ENCODE data around the gene AFAP1.
A peak's percentile ranks its signal among the peaks of the same experiment; 100 is the strongest.

The AFAP1 gene

DNA sequence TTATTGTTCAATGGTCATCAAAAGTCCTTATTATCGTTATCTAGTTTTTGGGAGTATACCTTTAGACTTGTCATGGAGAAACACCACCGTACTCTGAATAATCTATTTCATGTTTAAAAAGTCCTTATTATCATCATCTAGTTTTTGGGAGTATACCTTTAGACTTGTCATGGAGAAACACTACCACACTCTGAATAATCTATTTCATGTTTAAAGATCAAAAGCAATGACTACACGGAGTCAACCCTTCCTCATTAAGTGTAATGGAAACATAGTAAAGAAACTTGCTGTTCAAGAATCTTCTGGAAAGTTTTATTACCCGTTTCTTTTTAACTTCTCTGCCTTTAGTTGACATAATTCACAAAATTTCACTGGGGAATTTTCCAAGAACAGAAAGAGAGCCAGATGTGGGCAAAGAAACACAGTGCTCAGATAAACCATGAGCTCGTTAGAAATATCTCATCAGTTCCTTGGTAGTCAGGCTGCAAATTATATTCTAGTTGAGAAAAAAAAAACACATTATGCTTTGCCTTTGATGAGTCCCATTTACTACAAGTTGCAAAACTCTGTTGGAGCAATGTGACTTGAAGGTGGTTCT is 158.8 kb downstream of the AFAP1 start:
- no peak for DNase-seq

DNA sequence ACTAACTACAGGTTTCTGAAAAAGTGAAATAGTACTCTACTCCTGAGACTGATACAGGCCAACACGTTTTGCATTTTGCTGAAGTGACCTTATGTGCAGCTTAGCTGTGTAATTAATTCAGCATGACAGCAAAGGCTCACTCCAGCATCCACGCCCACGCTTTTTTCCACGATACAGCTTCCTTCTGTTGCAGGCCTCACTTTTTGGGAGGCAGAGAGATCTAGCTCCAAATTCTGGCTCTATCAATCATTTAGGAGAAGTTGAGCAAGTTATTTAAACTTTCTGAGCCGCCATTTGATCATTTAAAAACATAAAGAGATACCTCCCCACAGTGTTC is 160.3 kb downstream of the AFAP1 start:
- no peak for DNase-seq

DNA sequence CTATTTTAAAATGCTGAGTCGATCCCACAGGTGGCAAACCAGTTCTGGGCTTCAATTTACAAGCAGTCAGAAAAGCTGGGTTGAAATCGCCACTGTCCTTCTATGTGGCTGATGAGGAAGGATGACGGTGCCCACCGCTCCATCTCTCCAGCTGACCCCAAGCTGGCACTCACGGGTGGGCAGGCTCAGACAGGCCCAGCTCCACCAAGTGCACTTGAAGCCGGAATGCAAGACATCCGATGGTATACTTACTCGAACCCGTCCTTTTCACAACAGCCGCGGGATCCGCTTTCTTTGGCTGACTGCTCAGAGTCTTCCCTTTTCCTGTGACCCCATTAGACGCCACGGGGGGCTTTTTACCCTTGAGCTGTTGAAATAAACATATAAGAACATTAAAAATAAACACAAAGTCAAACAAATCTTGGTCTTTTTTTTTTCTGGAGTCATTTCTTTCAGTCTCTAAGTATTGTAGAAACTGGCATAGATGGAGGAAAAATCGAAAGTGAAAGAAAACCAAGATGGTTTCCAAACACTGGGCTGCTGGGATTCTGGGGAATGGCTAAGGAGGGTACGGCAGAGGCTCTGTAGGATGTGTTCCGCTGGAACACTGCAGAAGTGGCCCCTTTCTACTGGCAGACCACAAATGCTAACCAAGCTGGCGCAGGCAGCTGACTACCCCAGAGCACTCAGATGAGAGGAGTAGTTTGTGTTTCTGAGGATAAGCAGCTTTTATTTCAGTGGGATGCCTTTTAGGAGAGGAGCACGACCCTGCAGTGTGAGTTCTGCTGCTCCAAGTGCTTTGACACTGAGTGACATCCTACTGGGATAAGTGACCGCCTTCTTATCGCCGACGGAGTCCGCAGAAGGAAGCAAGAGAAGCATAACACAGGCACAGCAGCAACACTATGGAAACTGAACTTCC is 160.9 kb downstream of the AFAP1 start:
- DNase-seq, result no peak

DNA sequence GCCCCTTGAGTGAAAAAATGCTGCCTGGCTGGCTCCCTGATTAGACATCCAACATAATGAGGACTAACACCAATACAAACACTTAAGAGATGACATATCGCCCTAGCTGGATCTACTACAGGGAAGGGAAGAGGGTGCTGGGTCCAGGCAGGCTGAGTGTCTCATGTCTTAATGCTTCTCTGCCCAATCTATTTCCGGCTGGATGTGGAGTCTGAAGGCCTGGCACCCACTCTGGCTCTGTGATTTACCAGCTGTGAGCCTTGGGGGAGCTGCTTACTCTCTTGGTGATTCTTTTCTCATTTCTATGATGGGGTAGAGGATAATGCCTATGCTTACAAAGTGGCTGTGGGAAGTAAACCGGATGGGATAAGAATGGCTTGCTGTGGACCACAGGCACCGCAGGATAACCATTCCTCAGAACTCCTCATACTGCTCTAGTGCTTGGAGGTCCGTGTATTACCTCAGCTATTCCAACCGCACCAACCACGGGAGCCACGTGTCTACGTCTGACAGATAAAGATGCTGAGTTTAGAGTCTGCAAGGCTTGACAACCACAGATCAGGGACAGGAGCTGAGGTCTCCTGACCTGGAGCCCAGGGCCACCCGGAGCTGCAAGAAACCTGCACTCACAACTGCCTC is 161.7 kb downstream of the AFAP1 start:
- no peak for DNase-seq

DNA sequence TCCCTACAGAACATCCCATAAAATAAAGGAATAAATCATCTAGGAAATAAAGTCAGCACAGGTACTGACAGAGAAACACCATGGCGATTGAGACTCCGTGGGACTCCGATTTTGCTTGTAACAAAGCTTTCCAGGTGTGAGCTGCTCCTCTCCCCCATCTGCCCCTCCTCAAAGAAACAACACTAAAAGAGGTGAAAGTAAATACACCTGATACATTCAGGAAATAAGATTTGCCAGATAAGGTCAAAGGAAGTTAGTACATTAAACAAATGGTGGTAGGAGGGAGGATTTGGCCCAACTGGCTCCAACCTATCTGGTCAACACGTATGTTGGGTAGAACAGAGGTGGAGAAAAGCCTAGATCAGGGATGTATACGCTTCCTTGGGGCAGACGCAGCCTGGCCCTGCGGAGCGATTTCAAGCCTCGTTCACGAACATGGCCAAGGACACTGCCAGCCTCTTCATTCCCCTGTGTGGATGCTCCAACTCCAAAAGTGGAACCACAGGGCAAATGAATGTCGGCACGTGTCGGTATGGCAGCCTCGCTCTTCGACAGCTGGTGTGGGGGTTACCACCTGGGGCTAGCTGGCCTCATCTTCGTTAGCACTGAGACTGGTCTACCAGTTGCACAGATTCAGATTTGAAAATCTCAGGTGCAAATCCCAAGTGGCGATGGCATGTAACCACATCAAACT is 162.5 kb downstream of the AFAP1 start:
- no peak for DNase-seq

DNA sequence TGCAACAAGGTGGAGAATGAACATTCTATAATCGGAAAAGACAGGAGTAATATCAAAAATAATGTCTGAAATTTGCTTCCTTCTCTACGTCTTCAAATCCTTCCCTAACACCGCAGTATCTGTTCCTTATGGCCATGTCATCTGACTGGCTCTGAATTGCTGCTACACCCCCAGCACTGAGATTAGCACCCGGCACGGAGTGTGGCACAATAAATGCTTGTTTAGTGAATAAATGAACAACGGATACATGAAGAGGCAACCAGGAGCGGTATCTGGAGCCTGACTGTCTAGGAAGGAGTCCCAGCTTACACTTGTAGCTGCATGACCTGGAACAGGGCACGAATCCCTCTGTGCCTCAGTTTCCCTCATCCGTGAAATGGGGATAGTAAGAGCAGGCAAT is 164.3 kb downstream of the AFAP1 start:
- no peak for DNase-seq

DNA sequence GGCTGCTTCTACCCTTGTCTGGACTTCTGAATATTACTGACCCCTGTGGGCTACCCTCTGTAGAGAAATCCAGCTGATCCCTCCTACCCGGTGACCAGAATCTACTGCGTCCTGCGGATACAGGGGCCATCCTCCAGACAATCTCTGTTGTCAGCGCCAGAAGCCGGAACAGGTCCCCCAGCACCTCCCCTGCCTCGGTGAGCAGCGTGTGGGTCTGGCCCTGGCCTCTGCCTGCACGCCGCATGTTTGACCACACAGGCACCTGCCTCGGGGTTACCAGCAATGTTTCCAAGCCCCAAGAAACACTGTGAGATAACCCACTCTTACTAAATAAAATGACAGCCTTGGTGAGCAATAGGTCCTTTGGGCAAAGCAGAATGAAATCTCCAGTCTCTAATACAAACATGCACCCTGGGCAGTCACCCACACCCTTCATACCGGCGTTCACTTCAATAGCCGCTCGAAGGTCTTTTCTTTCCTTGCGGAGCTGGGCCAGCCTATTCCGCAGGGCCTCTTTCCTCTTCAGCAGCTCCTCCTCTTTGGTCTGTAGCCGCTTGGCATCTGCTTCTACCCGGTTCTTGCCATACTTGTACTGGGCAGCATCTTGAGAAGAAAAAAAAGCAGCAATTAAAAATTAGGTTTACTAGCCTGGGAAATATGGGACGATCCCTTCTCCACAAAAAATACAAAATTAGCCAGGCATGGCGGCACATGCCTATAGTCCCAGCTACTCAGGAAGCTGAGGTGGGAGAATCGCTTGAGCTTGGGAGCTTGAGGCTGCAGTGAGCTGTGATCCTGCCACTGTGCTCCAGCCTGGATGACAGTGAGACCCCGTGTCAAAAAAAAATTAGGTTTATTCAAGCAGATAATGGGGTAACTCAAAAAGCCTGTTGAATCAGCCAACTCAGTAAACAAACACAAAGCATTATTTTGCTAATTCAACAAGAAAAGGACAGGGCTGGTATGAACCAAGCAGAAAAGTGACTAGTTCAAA is 165.1 kb downstream of the AFAP1 start:
- DNase-seq, result no peak

DNA sequence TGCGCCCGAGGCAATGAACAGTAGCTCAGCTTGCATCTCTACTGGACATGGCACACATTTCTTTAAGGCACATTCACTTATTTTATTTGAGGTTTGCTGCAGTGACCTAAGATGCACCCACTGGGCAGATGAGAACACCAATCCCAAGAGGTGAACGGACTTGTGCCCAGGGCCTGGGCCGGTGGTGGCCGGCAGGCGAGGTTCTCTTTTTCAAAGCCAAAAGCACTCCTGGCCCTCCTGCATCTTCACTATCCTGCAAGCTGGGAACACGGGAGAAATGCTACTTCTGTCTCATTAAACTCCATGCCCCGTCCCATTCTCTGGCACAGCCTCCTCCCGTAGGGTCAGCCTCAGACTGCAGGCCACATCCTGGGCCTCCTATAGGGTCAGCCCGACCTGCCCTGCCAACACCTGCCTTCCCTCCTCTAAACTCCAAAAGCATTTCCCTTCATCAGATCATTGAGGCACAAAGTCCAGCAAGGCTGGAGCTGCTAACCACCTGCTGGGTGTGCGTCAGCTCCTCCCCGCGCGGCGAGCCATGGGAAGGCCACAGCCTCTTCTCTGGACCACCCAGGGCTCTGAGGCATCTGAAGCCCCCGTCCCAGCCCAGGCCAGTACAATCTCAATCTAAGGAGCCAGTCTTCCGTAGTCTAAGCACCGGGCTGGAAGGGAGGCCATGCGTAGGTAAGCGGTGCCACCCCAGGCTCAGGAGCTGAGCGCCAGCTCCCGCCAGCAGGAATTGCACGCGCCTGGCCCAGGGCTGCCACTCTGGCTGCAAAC is 166.1 kb downstream of the AFAP1 start:
- no peak for DNase-seq

DNA sequence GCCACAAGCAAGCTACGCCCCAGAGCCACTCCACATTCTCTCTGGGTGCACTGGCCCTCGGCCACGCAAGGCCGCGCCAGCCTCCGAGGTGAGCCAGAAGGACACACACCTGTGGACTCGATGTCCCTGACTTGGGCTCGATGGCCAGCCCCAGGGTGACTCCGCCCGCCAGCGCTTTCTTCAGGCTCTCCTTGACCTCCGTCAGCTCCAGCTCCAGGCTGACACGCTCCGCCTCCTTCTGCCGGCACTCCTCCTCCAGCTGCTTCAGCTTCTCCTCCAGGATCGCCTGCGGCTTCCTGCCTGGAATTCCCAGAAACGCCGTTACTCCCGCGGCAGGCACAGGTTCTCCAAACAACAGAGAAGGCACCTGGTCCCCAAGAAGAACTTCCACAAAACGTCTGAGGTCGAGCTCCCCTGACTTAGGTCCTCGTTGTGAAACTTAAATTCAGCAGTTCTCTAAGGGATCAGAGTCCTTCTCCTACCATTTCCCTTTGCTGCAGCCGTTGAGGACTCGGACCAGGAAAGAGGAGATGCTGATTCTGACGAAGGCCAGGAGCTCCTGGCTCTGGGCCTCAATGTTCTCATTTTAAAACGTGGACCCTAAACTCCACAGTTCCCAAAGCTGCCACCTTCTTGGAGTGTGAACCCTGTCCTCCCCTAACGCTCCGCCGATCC is 166.8 kb downstream of the AFAP1 start:
- DNase-seq, result no peak

DNA sequence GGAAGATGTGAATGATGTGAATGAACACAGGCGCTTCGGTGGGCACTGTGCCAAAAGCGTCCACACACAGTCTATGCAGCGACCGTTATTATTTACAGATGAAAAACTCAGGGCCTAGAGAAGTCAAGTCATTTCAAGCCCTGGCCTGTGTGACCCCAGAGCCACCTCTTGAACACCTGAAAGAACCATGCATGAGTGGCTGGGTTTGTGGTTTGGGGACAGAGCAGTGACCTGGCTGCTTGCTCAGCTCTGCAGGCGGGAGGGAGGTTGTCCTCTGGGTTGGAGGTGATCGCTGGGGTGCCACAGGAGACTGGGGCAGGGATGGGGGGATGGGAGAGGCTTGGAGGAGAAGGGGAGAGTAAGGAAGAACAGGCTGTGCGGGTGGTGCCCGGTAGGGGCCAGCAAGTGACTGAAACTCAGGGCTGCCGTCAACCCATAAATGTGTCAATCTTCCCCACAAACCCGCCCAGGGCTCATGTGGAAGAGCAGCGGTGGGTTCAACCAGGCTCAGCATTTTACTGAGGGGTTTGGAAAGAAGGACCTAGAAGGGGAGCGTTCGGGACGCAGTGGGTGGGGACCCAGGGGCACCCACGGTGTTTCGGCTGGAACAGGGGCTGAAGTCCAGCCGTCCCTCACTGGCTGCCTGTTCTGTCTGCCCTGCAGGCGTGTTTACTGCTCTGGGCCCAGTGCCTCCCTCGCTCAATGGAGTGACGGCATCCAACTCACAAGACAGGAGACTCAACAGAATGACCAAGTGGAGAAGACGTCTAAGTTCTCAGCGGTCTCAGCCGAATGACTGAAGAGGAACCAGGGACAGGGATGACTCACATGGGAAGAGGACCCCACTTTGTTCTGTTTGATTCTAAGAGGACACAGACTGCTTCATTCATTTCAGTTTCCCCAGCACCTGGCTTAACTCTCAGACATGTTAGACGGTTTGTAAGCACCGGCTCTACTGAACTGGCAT is 167.8 kb downstream of the AFAP1 start:
- no peak for DNase-seq

DNA sequence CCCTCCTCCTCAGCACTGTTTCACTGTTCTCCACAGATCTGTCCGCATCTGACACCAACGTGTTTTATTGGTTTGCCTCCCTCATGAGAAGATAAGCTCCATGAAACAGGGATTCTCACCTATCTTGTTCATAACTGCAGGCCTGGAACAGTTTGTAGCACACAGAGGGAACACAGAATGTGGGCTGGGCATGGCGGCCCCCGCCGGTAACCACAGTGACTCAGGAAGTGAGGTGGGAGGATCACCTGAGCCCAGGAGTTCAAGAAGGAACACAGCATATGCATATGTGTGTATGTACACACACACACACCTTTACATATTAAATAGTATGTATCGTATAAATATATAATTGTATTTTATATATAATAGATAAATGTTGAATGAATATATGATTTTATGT is 168.6 kb downstream of the AFAP1 start:
- no peak for DNase-seq

DNA sequence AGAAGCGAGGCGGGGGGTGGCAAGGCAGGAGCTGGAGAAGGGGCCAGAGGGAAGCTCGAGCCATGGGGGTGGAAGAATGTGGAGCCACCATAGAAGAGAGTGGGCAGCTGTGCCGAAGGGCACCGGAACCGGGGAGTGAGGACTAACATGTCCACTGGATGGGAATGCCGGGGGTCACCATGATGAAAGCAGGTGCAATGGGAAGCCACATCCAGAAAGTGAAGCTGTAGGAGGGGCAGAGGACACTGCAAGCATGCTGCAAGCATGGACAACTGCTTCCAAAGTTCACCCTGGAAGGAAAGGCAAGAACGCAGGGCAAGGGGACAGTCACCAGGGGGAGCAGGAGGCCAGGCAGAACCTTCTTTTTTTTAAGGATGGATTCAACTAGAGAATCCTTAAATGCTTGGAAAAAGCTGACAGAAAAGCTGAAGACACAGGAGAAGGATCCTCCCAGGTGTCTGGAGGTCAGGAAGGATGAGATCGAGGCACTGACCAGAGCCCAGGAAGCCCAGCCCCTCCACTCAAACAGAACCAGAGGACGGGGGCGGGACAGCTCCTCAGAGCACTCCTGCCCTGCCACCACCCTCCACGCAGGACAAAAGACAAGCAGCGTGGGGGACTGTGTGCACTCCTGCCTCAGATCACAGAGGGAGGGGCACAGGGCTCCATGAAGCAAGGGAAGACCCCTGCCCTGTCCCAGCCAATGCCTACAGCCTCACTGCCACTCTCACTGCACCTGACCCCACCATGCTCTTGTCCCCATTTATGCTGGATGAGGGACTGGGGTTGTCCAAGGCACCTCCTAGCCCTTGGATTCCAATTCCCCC is 169.2 kb downstream of the AFAP1 start:
- no peak for DNase-seq

DNA sequence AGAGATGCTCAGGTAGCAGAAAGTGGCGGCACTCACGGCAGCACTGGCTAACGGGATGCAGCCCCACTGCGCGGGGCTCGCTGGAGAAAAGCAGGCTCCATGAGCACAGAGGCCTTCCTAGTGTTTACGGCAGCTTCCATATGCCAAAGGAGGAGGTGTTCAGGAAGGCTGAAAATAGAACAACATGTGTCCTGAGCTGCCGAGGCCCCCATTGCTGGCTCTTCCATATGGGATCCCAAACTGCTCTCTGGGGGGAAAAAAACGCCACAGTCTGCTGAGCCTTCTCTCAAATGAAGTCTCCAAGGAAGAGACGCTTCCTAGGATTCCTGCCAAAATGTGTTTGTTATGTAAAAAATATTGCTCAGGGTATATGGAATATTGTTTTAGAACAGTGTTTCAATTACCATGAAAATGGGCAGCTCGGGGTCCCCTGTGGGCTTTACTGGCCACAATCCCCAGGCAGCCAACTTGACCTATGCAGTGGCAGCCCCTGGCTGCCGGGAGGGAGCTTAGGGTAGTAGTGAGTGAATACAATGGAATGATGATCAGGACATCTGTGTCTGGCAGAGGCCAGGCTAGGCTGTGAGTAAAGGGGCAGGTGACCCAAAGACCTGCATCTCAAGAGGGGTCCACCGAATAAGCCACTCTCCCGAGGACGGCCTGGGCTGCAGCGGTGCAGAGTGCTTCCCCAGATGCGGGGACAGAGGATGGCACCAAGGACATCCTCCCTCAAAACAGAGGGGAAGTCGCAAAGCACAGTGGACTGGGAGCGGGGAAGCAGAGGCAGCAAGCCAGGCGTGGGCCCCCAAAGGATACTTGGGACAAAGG is 170.1 kb downstream of the AFAP1 start:
- DNase-seq, result peak in 1 of 2 donors; percentile 29

DNA sequence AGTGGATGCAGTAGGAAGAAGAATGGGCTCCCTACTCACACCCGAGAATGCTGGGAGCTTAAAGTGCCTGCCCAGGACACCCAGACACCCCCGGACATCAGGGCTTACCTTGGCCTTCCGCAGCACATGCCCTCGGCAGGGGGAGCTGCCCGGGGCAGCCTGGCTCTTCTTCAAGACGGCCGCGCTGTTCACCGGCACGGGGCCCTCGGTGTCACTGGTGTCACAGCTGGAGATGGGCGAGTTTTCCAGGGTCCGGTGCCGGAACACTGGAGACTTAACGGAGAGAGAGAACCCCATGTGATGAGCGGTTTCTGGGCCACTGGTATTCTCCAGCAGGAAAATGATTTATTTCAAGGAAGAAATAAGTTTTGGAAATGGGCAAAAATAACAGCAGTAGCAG is 170.9 kb downstream of the AFAP1 start:
- no peak for DNase-seq

DNA sequence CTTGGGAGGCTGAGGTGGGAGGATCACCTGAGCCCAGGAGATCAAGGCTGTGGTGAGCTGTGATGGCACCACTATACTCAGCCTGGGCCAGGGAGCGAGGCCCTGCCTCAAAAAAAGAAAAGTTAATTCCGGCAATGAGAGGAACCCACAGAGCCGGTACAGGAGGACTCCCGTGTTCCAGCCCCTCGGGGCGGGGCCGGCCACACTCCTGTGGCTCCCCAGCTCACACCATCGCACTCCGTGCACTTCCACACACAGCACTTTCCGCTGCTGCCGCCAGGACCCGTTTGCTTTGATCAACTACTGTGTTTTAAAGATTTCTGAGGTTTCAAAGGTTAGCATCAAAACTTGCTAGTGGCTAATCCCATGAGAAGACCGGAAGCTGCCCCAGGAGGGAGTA is 171.7 kb downstream of the AFAP1 start:
- no peak for DNase-seq

DNA sequence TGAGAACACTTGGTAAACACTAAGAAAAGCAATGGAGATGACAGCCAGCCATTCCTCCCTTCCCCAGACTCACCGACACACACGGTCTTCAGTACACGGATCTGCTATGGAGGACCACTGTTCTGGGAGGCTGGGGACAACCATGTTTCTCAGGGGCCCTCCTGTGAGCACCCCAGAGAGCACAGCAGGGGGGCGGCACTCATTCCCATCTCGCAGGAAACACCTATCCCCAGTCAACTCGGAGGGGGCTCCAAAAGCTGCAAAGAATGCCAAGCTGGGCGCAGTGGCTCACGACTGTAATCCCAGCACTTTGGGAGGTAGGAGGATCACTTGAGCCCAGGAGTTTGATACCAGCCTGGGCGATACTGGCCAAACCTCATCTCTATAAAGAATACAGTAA is 172.1 kb downstream of the AFAP1 start:
- no peak for DNase-seq

DNA sequence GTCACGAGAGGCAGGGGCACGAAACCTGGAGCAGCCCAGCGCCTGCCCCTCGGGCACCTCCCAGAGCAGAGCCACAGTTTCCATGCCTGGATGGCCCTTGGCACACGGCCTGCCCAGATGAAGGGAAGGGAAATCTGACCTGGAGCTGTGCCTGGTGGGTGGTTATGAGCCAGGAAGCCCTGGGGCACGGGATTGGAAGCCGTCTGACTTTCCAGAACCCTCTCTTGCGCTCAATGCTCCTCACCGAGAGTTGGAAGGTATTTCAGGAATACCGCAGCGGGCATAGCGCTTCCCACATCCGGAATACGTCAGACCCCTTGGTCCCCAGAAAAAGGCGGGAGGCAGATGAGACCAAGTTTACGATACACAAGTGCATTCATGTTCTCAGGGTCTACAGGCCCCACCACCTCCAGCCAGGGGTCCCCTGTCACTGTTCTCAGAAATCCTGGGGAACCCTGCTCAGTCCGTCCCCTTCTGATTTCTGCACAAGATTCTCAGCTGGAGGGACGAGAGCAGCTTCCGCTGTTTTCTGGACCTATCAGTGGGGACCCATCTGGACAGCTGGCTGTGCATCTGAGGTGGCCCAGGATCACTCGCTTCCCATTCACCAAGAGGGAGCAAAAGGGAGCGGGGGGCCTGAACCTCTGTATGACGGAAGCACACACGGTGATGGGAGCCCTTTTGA is 172.9 kb downstream of the AFAP1 start:
- no peak for DNase-seq
